NCI-H1105 treated with DMSO at 0.1 percent for 48 hours (cell line): ENCODE results near the gene SLC39A11.
"Not testable (repeated sequence)": the region's sequence is repeated elsewhere in the genome, so short reads cannot be mapped to it uniquely, and the experiment has no call there.

Source experiments
- DNase-seq: peaks from one replicate; lab custom pipeline; 2025; lab: John Stamatoyannopoulos, UW

The SLC39A11 gene

DNA sequence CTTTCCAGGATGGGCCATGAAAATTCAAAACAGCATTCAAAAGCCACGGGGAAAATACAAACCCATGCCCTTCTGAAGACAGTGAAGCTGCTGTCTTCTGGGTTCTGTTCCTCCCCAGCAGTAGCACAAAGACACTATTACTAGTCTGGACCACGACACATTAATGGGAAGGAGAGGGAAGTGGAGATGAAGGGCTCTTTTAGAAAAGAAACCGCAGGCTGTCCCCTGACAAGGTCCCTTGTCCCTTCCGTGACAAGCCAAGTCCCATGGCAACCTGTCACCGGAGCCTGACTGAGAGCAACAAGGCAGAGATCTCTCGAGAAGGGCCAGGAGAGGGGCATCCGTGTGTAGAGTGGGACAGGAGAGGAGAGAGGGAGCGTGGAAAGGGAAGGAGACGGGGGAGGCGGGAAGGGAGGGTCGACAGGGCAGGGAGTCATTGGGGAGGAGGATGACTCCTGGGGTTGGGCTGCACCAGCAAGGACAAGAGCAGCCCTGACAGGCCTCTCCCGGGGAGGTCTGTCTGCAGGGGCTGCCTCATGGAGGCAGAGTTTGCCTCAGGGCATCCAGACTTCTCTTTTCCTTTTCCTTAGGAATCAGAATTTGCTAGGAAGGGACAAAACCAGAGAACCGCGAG lies 436.2 kb downstream of the SLC39A11 start:
- no peak for DNase-seq

DNA sequence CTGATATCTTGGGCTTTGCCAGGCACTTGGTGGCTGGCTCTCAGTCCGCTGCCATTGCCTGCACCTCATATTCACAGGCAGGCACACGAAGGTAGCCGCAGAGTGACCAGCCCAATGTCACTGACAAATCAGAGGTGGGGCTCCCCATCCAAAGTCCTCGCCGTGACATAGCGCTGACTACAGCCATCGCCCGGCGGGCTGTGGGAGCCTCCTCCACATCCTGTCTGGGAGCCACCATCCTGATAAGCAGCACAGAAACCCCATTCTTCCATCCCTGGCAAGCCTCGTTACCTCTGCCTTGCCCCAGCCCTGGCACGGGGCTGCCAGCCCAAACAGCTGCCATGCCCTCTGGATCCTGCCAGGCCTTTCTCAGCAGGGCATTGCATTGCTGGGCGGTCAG lies 437.8 kb downstream of the SLC39A11 start:
- DNase-seq = no peak

- no peak for DNase-seq
Observed at GRCh38 chr17:72651988-72652387, 440.5 kb downstream of the SLC39A11 start.

- DNase-seq = no peak
Observed at GRCh38 chr17:72648702-72649101, 443.8 kb downstream of the SLC39A11 start.

GRCh38 chr17:72646176-72646575 lies 446.3 kb downstream of the SLC39A11 start:
- no peak for DNase-seq

- DNase-seq = no peak
Observed at GRCh38 chr17:72644492-72644891, 448.0 kb downstream of the SLC39A11 start.

GRCh38 chr17:72643575-72644216 lies 448.8 kb downstream of the SLC39A11 start:
- DNase-seq = no peak

DNA sequence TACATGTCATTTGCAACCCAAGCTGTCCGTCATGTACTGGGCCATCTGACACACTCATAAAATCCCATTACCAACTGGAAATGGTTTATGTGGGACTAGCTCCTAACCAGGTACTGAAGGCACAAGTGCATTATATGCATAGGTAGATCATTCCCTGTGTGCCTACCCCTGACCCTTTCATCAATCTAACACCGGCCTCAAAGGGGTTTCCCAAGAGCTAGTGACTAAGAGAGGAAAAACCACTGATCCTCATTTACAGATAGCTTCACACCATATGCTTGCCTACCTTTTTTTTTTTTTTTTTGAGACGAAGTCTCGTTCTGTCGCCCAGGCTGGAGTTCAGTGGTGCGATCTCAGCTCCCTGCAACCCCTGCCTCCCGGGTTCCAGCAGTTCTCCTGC lies 449.8 kb downstream of the SLC39A11 start:
- DNase-seq = no peak

DNA sequence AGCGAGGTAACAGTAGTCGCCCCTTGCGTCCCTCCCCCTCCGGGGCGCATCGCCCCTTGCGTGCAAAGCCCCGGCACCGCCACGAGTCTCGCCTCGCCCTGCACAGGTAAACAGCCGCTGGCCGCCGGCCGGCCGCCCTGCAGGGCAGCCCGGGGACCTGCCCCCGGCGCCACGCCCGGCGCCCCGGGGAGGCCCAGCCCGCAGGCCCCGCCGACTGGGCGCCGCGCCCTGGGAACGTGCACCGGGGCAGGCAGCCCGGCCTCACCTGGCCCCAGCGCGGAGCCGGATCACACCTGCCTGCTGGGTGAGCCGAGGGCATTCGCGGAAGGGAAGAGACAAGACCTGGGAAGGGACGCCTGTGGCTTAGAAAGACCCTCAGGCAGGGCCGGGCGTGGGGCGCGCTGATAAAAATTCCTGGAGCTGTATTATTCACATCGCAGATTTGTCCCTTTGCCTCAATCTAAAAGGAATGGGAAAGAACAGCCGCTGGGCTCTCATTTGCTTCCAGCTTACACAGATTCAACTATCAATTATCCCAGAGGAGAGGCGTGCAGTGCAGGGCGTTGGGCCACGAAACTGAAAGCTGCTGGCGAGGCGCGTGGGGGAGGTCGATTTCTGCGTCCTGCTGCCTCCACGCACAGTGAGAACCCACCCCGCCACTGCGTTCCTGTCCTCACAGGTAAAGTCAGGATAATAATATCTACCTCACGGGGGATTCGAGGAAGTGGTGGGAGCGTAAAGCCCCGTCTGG lies 451.9 kb downstream of the SLC39A11 start:
- no peak for DNase-seq

DNA sequence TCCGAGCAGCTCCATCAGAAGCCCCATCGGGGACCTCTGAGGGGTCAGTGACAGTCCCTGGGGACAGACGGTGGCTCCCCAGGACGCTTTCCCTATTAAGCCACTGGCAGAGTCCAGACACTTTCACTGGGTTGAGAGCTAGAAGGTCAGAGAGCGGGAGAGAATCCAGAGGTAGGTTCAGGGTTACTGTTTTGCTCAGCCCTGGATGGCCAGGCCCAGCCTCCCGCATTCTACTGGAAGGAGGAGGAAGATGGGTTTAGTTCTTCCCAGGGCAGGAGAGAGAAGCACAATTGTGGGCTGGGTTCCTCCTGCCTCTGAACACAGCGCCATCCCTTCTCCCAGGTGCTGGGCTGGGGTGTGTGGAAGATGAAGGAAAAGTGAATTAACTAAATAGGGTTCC lies 452.8 kb downstream of the SLC39A11 start:
- no peak for DNase-seq

GRCh38 chr17:72638932-72639331 lies 453.6 kb downstream of the SLC39A11 start:
- not testable (repeated sequence) for DNase-seq

- DNase-seq = peak; percentile 44
Observed at GRCh38 chr17:72635034-72635635, 457.4 kb downstream of the SLC39A11 start.

DNA sequence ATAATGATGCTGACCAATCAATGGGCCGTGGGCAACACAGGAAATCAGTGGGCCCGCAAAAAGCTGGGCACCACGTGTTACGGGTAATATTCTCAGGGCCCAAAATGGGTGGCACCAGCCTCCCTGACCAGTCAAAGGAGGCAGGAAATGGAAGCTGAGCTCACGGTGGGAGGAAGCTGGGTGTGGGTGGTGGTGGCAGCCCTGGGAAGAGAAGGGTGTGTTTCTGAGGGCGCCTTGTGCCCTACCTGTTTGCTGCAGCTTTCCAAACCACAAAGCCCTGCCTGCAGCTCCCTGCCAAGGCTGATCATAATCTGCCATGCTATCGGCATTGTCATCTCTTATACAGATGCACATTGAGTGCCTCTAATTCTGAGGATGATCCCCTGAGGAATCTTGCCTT lies 457.9 kb downstream of the SLC39A11 start:
- DNase-seq = no peak

- DNase-seq = peak; percentile 84
Observed at GRCh38 chr17:72631949-72632684, 460.4 kb downstream of the SLC39A11 start.

DNA sequence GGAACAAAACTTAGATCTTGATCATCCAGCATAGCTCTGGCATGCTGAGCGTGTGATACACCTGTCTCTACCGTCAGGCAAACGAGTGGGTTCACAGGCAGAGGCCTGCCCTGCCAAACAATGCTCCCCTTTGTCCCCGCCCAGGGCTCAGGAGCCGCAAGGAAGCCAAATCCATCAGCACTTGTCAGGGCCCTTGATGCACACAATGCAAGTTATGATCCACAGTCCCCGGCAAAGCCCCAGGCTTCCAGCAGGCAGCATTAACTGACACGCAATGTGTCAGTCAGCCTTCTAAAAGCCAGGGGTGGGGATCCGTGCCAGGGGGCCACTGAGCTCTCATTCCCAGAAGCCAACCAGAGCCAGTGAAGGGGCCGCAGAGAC lies 460.9 kb downstream of the SLC39A11 start:
- peak; percentile 93 for DNase-seq

DNA sequence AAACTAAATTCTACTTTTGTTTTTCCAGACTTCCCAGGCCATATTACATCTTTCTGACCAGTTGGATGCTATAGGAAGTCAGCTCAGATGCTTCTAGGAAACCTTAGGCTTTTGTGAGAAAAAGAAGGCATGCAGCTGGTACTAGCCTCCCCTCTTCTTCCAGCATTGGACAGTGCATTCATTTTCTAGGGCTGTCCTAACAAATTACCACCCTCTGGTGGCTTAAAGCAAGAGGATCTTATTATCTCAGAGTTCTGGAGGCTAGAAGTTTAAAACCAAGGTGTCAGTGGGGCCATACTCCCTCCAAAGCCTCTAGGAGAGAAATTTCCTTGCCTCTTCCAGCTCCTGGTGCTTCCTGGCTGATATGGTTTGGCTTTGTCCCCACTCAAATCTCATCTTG lies 467.8 kb downstream of the SLC39A11 start:
- DNase-seq = no peak

- DNase-seq = no peak
Observed at GRCh38 chr17:72624226-72624625, 468.3 kb downstream of the SLC39A11 start.

GRCh38 chr17:72622661-72623433 lies 469.6 kb downstream of the SLC39A11 start:
- no peak for DNase-seq

GRCh38 chr17:72619976-72620650 lies 472.4 kb downstream of the SLC39A11 start:
- DNase-seq = no peak

DNA sequence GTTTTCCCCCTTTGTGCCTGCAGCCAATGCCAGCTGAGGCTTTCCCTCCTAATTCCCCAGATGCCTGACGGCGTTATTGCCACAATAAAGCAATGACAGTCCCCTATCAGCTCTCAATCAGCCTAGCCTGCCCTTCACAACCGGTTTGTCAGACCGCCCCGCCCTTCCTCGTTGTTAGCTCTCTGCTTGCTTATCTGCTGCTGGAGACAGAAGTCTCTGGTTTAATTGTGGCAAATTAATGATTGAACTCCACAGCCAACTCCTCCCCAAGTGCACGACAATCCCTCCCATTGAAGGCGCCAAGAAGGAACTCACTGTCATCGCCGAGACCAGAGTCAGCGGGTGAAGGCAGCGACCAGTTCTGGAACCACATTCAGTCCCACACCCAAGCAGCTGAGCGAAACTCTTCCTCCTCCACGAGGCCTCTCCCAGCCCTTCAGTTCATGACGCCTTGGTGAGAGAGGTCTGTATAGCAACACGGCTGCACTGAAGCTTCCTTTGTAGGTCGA lies 474.4 kb downstream of the SLC39A11 start:
- DNase-seq = no peak

DNA sequence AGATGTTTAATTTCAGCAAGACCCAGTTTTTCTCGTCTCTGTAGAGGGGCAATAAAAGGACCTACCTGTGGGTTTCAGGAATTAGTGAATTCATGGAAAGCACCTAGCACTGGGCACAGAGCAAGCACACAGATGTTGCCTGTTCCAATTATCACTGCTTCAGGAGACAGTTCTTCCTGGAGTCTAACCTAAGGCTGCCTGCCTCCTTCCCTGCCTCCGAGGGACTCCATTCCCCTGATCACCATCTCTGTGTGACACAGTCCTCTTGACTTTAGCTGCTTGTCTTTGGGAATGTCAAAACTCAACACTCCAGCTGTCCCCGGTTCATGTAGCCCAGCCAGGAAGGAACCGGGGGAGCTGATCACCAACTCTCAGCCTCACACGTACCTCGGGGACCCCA lies 474.9 kb downstream of the SLC39A11 start:
- no peak for DNase-seq
